NCI-H226 (cell line): Measurements from ENCODE around the gene FAM135A.
"Not testable (repeated sequence)": the region's sequence is repeated elsewhere in the genome, so short reads cannot be mapped to it uniquely, and the experiment has no call there.

ENCODE experiments used
- DNase-seq: peaks from one replicate; pipeline ENCODE4 v3.0.0-alpha.2; 2015

FAM135A gene

GRCh38 chr6:70549327-70549726, 136.0 kb downstream of the FAM135A start:
- no peak for DNase-seq

DNA sequence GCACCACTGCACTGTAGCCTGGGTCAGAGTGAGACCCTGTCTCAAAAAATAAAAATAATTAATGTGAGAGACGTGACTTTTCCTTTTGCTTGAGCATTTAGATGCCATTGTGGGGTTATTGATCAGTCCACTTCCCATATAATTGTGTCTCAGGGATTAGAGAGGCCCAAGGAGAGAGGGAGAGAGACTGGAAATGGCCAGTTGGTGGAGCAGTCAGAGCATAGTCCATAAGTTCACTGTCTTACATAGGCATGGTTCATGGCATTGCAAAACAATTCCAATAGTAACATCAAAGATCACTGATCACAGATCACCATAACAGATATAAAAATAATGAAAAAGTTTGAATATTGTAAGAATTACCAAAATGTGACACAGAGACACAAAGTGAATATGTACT, 138.3 kb downstream of the FAM135A start:
- DNase-seq = no peak

- DNase-seq = not testable (repeated sequence)
Measured at GRCh38 chr6:70552286-70552940, 139.1 kb downstream of the FAM135A start.

DNA sequence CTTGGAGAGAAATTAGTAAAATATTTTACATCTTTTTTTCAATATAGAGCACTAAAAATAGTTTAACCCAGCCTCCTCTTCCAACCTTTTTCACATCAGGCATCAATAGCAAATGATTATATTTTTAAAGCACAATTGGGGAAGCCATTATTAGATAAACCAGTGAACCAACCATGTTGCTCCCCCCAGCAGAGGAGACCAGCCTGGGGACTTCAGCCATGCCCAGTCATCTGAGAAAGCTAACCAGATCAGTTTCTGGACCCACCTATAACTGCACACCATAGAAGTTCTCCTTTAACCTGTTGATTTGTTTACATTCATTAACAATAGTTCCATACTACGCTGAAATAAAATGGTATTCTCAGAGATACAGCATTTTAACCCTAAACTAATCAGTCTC, 139.7 kb downstream of the FAM135A start:
- DNase-seq = no peak

GRCh38 chr6:70557998-70558397, 144.7 kb downstream of the FAM135A start:
- DNase-seq = no peak

- not testable (repeated sequence) for DNase-seq
Measured at GRCh38 chr6:70562401-70562800, 149.1 kb downstream of the FAM135A start.

GRCh38 chr6:70563530-70563929, 150.2 kb downstream of the FAM135A start:
- no peak for DNase-seq

GRCh38 chr6:70566751-70567382, 153.6 kb downstream of the FAM135A start, which contains the start of gene SDHAF4:
SDHAF4 (plus strand) TSS chr6:70566930; CDS start chr6:70566941, 11 bp downstream.
- DNase-seq = peak; percentile 79

GRCh38 chr6:70574643-70575042, 161.3 kb downstream of the FAM135A start:
- DNase-seq = no peak

DNA sequence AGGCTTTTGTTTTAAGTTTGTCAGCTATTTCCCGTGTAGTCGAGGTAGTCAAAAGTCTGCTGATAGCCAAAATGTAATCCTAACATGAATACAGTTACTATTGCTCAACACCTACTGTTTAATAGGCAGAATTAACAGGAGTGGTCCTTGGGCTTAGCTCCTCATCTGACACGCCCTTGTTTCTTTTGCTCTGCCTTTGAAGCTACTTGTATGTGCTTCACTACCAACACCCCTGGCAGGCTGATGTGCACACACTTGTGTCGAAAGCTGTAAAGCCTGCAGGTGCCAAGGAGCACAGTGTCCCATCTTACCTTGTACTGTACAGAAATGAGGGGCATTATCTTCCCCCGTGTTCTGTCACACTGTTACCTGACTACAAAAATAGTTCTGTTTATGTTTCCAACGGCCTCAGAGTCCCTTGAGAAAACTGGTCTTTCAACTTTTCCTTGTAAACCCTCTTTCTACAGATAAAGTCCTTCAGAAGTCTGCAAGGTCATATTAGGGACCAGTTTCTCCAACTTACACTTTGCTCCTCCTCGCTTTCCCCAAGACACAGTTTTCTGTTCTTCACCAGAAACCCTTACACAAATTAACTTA, 162.7 kb downstream of the FAM135A start:
- no peak for DNase-seq

GRCh38 chr6:70586114-70586513, 172.8 kb downstream of the FAM135A start:
- no peak for DNase-seq

- DNase-seq = peak; percentile 43
Measured at GRCh38 chr6:70590400-70590799, 177.1 kb downstream of the FAM135A start.

- peak; percentile 22 for DNase-seq
Measured at GRCh38 chr6:70592391-70593117, 179.2 kb downstream of the FAM135A start.

DNA sequence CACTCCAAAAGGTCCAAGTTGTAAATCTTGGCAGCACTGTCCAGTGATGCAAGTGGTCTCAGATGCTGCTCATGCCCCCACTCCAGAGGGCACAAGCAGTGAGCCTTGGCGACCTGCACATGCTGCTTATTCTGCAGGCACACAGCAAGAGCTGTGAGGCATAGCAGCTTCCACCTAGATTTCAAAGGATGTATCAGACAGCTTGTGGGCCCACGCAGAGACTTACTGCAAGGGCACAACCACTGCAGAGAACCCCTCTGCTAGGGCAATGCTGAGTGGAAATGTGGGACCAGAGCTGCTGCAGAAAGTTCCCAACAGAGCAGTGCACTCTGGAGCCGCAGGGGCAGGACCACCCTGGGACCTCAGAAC, 179.8 kb downstream of the FAM135A start:
- DNase-seq = no peak

GRCh38 chr6:70599187-70599586, 185.9 kb downstream of the FAM135A start:
- DNase-seq = no peak

DNA sequence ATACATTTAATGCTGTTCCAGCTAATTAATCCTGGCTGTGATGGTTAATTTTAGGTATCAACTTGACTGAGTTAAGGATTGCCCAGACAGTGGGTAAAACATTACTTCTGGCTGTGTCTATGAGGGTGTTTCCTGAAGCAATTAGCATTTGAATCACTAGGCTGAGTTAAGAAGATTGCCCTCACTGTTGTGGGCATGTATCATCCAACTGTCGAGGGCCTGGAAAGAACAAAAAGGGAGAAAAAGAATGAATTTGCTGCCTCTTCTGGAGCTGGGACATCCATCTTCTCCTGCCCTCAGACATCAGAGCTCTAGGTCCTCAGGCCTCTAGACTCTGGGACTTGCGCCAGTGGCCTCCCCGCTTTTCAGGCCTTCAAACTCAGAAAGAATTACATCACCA, 187.7 kb downstream of the FAM135A start:
- DNase-seq = no peak

GRCh38 chr6:70604254-70604653, 190.9 kb downstream of the FAM135A start:
- DNase-seq = no peak

- DNase-seq = not testable (repeated sequence)
Measured at GRCh38 chr6:70607371-70607770, 194.1 kb downstream of the FAM135A start.

DNA sequence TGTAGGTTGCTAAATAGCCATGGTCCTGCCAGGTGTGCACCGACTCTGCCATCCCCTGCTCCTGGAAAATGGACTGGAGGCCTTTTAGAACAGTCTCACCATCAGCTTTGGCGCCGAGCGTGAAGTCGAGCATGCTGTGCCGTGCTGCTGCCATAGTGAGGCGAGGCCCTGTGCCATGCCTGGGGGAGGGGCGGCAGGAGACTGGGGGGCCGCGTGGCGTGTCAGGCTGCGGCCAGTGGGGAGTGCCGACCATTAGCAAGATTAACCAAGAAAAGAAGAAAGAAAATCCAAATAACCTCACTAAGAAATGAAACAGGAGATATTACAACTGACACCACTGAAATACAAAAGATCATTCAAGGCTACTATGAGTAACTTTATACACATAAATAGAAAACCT, 195.9 kb downstream of the FAM135A start:
- DNase-seq = not testable (repeated sequence)
